ENCODE measurements around the gene CUTC. TPM values are rescaled to one million over a fixed set of nuclear protein-coding genes. Genes with fewer than 3 reads are reported as not detected.

The CUTC gene
- total RNA-seq, 1 experiment from 2014 or later, result 21.6 TPM

GRCh38 chr10:99714446-99714845, 17.6 kb upstream of the CUTC start:
- Histone ChIP-seq H3K79me1 (ENCODE audit: insufficient read depth, low read depth, low read length, poor library complexity, severe bottlenecking) (no peaks in the 10 kb centered on the region), H3K4ac (ENCODE audit: low read depth, low read length) (no peak overlapping the region), H4K91ac (ENCODE audit: insufficient read length, low read depth, low read length) (no peak overlapping the region), H4K8ac (replicated peaks; ENCODE audit: insufficient read length, low read depth, low read length) (no peak overlapping the region), H4K5ac (ENCODE audit: insufficient read length, low read depth, low read length) (no peak overlapping the region), H3K18ac (ENCODE audit: insufficient read length, low read depth, low read length) (no peak overlapping the region), H3K4me1 (ENCODE audit: insufficient read depth, low read length) (no peaks in the 10 kb centered on the region), H2AK5ac (ENCODE audit: insufficient read length, low read length) (no peak overlapping the region), H2AFZ (ENCODE audit: low read length) (no peak overlapping the region), H2BK15ac (ENCODE audit: low read depth, low read length) (no peak overlapping the region), H2BK12ac (ENCODE audit: insufficient read length, low read depth, low read length) (no peak overlapping the region), H2BK20ac (ENCODE audit: low read depth, low read length, poor library complexity, severe bottlenecking) (no peak overlapping the region), H2BK120ac (ENCODE audit: low read depth, low read length, poor library complexity, severe bottlenecking) (no peak overlapping the region), H3K79me2 (ENCODE audit: insufficient read depth, low read length) (no peaks in the 10 kb centered on the region), H3K23me2 (ENCODE audit: insufficient read length, low read depth, low read length, poor library complexity, severe bottlenecking) (no peaks in the 10 kb centered on the region), H3K56ac (ENCODE audit: insufficient read length, low read depth, low read length) (no peak overlapping the region), H3K23ac (ENCODE audit: insufficient read length, low read depth, low read length) (no peak overlapping the region), H3K9ac (ENCODE audit: extremely low read depth, insufficient read length, low read length) (no peak overlapping the region), H3K4me2 (ENCODE audit: insufficient read depth, insufficient read length, low read length) (no peak overlapping the region), H3K14ac (ENCODE audit: insufficient read depth, low read length) (no peak overlapping the region), H3T11ph (ENCODE audit: low read length) (no peak overlapping the region), H4K20me1 (ENCODE audit: control insufficient read depth, insufficient read depth, insufficient read length) (no peaks in the 10 kb centered on the region), H3K27ac (ENCODE audit: insufficient read length, low read depth, low read length) (no peak overlapping the region), H2BK5ac (ENCODE audit: insufficient read length, low read length) (no peak overlapping the region), H3K9me3 (ENCODE audit: control insufficient read depth, low read depth, low read length) (no peaks in the 10 kb centered on the region), H3K27me3 (ENCODE audit: insufficient read depth, low read length) (no peaks in the 10 kb centered on the region)
- no peaks in the 10 kb centered on the region for H3K27me3 Mint-ChIP-seq (ENCODE audit: low read depth)
- H3K9me3 Mint-ChIP-seq, result no peaks in the 10 kb centered on the region
- H3K4me1 Mint-ChIP-seq, result no peaks in the 10 kb centered on the region
- TF ChIP-seq CTCF (conservative IDR thresholded peaks at IDR 0.05), result no peak
- peaks cover 18 to 65% (median 50%) of the 10 kb centered on the region in 3 experiments; a peak in 6 of 7 replicates for H3K36me3 Mint-ChIP-seq (ENCODE audit: insufficient read depth in 1 of 3, low read depth in 3 of 3)
- H3K4me3 Mint-ChIP-seq, result no peak overlapping the region
- no peak for DNase-seq
- no peak overlapping the region for H3K27ac Mint-ChIP-seq
- WGBS (ENCODE audit: extremely low coverage, insufficient read length, low lambda C conversion rate), result no CpG with 5 or more reads among the region's 5 CpGs

All from H9 (cell line).